SK-N-SH treated with all-trans-retinoic acid at 6 μM for 48 hours (cell line): ENCODE data around the gene RBMXL3.

Experiments
- POU6F1 ChIP-seq: fragments of 250-450 bp; sonication (Bioruptor Pico); IDR thresholded peaks from 2 replicates; pipeline ENCODE4 v1.8.0; 2021; ENCODE audit warnings: low read depth, mild to moderate bottlenecking, moderate library complexity, borderline replicate concordance
- ZFP3 ChIP-seq: fragments of 250-450 bp; sonication (Bioruptor Pico); IDR thresholded peaks from 2 replicates; pipeline ENCODE4 v1.5.0; 2020; ENCODE audit warnings: mild to moderate bottlenecking, moderate library complexity
- ZNF565 ChIP-seq: fragments of 450-650 bp; formaldehyde crosslinking; conservative IDR thresholded peaks from 2 replicates; pipeline ENCODE4 v1.5.0; 2020; ENCODE audit warnings: low read depth, mild to moderate bottlenecking, moderate library complexity

- TF ChIP-seq ZFP3 (CRISPR knock-in tag) (no peak), POU6F1 (CRISPR knock-in tag) (no peak), ZNF565 (CRISPR knock-in tag) (no peak)
These were observed 25.4 kb downstream of the RBMXL3 start for GRCh38 chrX:115214605-115215004.
